Cardiac septum (tissue), 1 donor: ENCODE measurements around the gene MSI2. TPM values are rescaled to one million over a fixed set of nuclear protein-coding genes. Genes with fewer than 3 reads are reported as not detected.
A peak's percentile ranks its signal among the peaks of the same experiment; 100 is the strongest.

Experiments
- DNase-seq: peaks from one replicate; pipeline ENCODE4 v3.0.0-alpha.2; 2020; ENCODE audit warnings: low spot score
- intact Hi-C: fragments of 100-400 bp; cut with DNase I; formaldehyde crosslinking; loops from one replicate; pipeline ENCODE4 v1.14.0; 2022
- total RNA-seq: library from RNA; stranded (reverse); fragmentation: NEBNext Ultra II Directional; extraction: Animal tissue kit (Norgen Biotek cat#: 25700); gene quantifications from one replicate; pipeline ENCODE4 v1.2.1, GENCODE V29; 2021
- donor health status: DM: no; HTN: no; CAD: no.

MSI2 gene
- total RNA-seq, 1 donor from 2014 or later, result 112 TPM

DNA sequence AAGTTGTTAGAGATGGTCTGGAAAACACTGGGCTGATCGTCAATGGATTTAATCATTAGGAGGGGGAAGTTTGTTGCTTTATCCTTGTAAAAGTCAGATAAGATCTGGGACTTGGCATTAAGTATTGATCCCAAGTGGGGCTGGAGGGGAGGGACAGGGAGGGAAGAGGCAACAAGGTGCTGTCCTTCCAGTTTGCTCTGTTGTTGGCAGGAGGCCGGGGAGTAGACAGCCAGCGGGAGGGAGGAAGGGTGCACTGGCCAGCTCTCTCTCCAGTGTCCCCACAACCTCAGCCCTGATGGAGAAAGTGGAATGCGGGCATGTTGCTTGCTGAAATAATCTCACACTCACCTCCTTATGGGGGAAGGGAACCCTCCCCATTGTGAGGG lies 278.5 kb downstream of the MSI2 start:
- intact Hi-C loops, result no loop called here
- DNase-seq, result no peak

DNA sequence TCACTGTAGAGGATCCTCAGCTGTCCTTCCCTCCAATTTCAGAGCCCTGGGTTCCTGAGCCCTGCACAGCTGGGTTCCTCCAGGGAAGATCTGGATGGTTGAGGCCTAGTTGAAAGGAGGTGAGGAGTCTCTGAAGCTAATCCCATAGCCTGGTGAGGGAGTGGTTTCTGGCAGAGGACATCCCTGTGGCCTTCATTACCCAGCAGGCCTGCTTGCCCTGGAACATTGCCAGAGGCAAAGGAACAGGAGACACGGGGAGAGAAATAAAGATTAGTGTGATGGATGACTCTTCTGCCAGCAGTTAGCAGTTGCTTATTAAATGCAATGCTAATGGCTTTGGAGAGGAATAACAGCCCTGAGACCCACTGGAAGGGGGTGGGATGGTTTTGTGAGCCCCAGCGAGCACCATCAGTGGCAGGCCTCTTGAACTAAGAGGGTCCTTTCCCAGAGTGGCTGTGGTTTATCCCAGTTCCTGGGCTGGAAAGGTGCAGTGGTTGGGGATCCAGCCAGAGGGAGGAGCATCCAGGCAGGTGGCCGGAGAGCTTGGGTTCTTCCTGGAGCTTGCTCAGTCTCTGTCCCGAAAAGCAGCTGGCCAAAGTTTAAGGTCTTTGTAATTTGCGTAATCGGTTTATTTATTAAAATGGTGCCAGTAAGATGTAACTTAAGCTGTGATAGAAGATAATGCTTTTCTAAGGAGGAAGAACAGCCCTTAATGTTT lies 279.1 kb downstream of the MSI2 start:
- intact Hi-C loops, result no loop called here
- no peak for DNase-seq

DNA sequence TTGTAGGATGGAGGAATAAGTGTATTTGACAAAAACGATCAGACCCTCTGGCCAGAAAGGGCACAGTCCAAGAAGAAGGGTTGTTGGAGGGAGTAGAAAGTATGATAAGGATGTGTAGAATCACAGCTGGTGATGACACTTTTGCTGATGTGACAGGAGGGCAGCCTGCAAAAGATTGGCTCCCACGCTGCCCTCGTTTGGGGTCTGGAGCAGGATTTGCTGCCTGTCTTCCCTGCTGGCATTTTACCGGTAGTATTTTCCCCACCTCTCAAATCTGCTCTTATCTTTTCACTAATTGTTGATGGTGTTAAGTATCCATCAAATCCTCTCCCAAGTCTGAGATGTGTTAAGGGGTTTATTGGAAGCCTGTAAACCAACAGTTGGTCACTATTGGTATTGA lies 280.0 kb downstream of the MSI2 start:
- intact Hi-C loops, result no loop called here
- DNase-seq, result no peak

DNA sequence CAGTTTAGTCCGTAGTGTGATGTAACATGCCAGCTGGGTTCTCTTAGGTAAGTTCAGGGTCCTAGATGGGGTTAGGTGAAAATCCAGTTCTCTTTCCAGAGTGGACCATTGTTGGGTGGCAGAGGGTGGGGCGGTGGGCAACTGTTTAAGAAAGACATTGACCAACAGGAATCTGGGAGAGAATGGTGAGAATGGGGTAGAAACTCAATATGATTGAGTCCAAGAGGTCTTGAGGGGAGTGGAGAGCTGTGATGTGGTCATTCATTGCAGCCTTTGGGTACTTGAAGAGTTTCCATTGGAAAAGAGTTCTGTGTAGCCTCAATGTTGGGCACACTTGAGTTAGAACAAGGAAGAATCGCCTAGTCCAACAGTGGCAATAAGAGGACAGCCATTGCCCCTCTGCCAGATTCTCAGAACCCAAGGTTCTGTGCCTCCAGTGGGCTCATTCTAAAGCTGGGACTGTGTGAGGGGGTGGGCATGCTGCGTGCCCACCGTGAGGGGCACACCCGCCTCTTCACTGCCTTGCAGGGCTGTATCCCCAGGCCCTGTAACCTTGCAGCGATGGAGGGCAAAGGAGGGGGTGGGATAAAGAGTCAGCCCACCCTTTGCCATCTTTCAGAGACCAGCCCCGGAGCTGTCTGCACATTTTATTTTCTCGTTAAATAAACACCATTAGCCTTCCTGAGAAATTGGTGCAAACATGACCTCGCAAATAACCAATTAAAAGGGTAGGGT lies 280.6 kb downstream of the MSI2 start:
- intact Hi-C loops, result no loop called here
- DNase-seq, result no peak

DNA sequence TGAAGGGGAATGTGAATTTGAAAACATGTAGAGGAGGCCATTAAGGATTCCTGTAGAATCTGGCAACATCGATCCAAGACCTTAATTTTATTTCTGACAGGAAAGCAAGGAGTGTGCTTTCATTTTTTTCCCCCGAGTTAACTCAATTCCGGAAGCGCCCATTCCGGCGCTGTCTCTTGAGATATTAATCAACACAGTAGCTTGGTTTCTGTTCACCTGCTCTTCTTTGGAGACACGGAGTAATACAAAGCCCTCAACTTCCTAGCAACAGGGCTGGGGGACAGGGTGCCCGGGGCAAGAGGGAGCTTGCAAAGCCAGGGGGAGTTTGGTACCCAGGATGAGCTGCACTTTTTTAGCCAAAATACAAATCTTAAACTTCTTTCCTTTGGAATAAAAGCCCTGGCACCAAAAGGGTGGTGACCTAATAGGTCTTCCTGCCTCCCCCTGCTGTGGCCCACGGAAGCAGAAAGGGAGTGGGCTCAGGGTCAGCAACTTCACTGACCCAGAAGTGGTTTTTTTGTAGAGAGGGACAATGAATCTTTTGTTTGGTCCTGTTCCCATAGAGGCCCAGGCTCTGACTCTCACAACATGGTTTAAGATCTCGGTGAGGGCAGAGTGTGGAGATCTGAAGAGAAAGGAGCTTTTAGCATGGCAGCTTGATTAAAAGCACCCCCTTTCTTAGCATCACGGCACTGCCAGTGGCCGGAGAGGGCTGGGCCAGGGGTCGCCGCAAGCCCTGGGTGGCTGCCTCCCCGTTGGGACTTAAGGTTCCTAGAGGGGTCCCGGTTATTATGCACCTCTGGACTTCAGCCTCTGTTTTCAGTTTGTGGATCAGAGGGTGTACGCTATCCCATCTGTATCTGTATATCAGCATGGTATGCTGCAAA lies 281.4 kb downstream of the MSI2 start:
- intact Hi-C loops, result no loop called here

DNA sequence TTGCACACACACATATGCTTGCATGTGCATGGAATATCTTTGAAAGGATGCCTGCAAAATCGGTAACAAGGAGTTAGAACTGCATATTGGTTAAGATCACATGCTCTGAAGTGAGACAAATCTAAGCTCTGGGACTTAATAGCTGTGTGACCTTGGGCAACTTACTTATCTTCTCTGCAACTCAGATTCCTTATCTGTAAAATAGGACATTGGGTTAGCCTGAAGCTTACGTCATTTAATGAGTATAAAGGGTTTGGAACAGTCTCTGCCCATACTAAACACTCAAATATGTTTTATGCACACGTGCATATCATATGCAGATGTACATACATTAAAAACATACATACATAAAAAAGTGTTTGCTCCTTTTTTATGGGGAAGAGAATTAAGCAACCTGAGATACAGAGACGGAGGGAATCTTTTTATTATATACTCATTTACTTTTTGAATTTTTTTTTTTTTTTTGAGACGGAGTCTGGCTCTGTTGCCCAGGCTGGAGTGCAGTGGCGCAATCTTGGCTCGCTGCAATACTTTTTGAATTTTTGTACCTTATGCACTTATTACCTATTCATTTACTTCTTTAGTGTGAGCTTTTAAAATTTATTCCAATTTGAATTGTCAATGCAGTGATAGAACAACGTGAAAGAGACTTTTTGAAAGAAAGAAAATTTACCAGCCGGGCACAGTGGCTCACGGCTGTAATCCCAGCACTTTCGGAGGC lies 282.6 kb downstream of the MSI2 start:
- DNase-seq, result no peak
- intact Hi-C loops, result no loop called here

More for the DNA sequence above, 281.4 kb downstream of the MSI2 start:
- DNase-seq, result no peak

DNA sequence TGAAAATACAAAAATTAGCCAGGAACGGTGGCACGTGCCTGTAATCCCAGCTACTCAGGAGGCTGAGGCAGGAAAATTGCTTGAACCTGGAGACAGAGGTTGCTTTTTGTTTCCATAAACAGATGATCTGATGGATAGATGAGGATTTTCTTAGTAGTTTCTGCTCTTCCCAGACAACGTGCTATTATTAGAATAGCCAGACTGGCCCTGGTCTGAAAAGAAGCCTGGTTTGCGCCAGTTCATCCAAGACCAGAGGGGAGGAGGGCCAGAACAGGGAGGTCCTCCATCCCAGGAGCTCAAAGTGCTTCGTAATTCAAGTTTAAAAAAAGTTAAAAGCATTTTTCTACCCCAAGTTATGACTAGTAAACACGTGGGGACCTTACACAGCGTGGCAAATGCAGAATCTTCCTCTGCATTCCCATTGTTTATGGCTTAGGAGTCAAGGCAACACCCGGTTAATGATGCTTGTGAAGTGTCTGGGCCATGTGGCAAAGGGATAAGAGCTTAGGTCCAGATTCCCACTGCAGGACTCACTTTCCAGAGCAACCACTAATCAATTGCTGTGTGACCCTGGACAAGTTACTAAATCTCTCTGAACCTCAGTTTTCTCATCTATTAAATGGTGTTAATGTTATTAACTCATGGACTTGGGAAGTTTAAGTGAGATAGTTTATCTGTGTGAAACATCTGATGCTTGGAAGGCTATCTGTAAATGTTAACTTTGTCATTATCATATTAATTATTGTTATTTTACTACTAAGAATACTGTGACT lies 283.4 kb downstream of the MSI2 start:
- DNase-seq, result no peak

DNA sequence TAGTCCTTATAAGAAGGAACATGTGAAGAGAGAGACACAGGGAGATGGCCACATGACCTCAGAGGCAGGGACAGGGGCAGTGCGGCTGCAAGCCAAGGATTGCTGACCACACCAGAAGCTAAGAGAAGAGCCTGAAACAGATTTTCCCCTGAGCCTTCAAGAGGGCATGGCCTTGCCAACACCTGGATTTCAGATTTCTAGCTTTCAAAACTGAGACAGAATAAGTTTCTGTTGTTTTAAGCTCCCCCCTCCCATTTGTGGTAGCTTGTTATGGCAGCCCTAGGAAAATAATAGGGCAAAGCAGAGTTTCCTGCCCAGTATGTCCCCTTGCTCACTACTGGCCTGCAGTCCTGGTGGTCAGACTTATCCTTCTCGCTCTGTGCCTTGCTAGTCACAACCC lies 284.3 kb downstream of the MSI2 start:
- intact Hi-C loops, result loop anchor here (5.0 kb wide), 1 partner anchor 98 kb away; no protein-coding TSS in a partner anchor
- DNase-seq, result no peak

More for the DNA sequence above, 283.4 kb downstream of the MSI2 start:
- intact Hi-C loops, result loop anchor here (5.0 kb wide), 1 partner anchor 97 kb away; no protein-coding TSS in a partner anchor

DNA sequence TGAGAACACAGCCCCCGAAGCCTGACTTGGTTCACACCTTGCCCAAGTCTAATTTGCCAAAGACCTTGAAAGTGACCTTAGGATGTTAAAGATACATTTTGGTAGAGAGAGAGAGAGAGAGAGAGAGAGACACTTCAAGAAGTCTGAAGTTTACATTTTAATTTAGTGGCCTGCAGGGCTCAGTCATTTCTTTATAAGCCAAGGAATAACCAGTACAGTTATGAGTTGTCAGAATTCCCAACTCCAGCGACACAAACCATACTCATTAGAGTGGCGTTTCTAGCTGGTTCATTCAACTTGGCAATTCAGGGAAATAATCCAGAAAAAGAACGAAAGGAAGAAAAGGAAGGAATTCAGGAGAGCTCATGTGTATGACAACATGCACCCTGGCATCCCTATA lies 284.7 kb downstream of the MSI2 start:
- intact Hi-C loops, result loop anchor here (5.0 kb wide), 1 partner anchor 99 kb away; no protein-coding TSS in a partner anchor
- no peak for DNase-seq

DNA sequence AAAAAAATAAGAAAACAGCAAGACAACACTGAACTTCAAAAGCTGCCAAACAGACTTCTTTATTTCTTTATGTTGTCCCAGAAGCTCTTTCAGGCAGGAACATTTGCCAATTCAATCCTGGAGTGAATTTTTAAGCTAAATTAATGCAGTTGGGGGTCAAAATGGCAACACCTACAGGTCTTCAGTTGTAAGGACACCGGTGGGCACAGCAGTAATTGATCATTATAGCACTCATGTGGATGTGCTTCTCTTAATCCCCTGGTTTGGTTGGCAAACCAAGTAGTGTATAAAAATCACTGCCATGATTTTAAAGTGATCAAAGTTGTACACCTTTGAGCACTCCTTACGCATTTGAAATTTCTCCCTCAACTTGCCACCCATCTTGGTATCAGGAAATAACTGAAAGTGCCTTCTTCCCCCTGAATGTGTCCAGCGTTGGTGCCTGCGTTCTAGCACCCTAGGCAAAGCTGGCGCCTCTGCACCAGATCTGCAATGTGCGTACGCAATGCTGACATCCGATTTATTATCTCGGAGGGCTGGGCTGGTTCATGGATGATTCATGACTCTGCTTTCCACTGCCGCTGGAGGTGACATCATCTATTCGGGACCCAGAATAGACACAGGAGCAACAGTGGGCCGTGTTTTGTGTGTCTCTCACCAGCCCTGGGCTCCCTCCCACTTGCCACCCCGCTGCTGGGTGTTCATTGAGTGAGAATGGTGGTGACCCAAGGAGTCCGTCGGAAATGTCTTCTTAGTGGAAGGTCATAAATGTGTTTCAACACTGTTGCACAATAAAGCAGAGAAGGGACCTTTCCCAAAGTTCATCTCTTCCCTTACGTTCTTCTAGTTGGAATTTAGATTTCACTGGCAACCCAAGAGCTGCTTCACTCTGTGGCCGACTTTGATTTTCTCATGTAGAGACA lies 285.4 kb downstream of the MSI2 start:
- intact Hi-C loops, result loop anchor here (5.0 kb wide), 1 partner anchor 99 kb away; no protein-coding TSS in a partner anchor
- DNase-seq, result peak; percentile 87

DNA sequence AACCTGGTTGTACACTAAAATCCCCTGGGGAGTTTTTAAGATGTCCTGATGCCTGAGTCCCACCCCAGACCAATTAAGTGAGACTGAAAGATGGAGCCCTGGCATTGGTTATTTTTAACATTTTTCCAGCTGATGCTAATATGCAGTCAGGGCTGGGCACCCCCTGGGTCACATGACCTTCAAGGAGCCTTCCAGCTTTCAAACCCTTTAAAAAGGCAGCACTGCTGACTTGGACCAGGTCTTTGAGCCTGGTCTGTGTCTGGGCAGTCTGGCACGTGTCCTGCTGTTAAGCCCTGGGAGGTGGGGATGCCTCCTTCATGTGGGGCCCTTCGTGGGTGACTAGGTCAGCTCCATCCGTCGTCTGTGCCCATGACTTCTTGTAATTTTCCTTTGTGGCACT lies 286.2 kb downstream of the MSI2 start:
- no peak for DNase-seq
- intact Hi-C loops, result loop anchor here (5.0 kb wide), 1 partner anchor 100 kb away; no protein-coding TSS in a partner anchor

DNA sequence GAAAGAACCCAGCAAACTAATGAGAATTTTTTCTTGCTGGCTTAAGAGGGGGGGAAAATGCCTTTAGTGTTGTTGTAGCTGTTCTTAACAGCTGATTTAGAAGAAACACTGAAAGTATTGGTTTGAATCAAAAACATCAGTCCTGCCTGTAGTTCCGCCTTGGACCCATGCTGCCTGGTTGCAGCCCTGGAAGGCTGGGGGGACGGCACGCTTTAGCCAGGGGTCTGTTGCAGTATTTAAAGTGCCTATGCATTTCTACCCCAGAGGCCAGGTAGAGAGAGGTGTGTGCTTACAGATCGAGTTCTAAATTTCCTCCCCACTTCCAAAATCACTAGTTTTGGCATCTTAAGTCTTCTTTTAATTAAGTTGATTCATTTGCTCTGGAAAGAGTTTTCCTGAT lies 286.9 kb downstream of the MSI2 start:
- intact Hi-C loops, result loop anchor here (5.0 kb wide), 1 partner anchor 101 kb away; no protein-coding TSS in a partner anchor
- no peak for DNase-seq

DNA sequence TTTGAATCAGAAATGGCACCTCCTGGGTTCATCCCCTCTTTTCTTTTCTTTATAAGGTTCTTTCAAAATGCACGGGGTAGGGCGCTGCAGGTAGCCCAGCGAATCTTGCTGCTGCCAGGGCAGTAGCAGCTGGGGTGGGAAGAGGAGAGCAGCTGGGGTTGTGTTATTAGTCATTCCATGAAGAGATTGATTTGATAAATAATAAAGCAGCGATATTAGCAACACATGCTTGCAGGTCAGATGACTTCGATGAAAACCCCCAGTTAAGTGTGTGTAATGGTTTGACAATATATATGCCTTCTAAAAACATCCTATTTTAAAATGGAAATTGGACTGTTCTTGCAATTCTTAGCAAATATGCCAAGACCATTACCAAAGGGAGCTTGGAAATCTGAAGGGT lies 288.1 kb downstream of the MSI2 start:
- intact Hi-C loops, result loop anchor here (5.0 kb wide), 1 partner anchor 102 kb away; no protein-coding TSS in a partner anchor
- DNase-seq, result no peak

DNA sequence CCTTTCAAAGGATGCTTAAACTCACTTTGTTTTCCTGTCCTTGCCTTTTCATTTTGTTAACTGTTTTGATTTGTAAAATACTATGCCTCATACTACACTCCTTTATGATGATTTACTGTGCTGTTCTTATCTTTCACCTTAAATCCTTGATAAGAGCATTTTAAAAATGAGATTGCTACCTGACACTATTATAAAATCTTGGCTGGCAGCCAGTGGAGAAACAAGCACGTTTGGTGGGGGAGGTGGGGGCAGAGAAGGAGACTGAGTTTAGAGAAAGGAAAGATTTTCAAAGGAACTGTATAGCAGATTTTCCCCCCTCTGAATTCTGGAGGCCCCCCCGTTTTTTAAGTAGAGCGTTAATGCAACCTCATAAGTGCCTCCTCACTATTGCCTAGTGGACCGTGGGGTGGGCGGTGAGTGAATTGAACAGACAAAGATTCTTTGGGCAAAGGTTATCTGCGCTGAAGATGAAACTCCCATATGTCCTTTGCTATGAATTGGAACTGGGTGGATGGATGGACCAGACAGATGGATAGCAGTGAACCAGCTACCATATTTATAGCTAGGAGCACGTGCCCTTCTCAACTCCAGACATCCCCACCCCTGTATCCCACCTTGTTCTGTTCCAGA lies 288.6 kb downstream of the MSI2 start:
- intact Hi-C loops, result loop anchor here (5.0 kb wide), 1 partner anchor 103 kb away; no protein-coding TSS in a partner anchor
- DNase-seq, result no peak

DNA sequence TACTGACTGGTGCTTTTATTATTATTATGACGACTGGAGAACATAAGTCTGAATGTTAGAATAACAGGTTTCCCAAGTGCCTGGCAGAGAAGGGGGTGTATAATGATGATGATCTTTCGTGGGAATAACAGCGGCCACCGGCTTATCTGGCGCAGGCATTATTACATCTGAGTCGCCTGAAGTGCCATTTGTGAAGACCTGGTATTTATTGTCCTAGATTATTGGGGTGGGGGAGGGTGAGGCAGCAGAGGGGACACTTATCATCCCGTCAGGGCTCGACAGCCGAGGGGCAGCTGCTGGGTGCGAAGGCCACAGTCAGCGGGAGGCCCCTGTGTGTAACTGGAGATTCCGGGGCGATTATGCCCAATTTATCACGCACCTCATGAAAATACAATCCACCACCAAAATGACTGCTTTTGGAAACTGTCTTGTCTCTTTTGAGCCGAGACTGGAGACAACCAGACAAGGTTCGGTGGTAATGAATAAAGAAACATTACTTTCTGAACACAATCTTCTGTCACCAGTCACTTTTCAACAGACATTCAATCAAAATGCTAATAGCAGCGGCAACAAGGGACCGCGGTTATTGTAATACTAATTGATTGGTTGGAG lies 289.5 kb downstream of the MSI2 start:
- intact Hi-C loops, result no loop called here
- DNase-seq, result no peak
